Measurements from ENCODE around the gene NEIL3. TPM values are rescaled to one million over a fixed set of nuclear protein-coding genes. Genes with fewer than 3 reads are reported as not detected.
A peak's percentile ranks its signal among the peaks of the same experiment; 100 is the strongest.

Gene NEIL3
- total RNA-seq, 2 experiments from 2014 or later = 16.6 to 18.7 TPM

GRCh38 chr4:177315767-177316464 lies 6.2 kb downstream of the NEIL3 start:
- H3K4me1 Mint-ChIP-seq (ENCODE audit: low read depth) = peaks cover 43% of the 10 kb centered on the region

DNA sequence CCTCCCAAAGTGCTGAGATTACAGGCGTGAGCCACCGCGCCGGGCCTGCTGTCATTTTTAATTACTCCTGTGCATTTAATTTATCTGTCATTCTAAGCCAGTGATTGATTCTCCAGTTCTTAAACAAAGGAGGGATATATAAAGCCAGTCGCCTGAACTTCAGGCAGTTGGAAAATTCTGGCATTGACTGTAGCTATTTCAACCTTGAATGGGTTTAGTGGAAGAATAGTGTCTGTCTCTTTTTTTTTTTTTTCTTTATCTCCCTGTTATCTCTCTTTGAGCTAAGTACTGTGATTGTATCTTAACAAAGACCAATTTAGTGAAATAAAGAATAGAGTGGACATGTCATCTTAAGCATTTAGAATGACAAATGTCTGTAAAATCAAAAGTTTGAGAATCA lies 11.0 kb downstream of the NEIL3 start:
- Mint-ChIP-seq H3K27ac (no peak overlapping the region), H3K9me3 (no peaks in the 10 kb centered on the region), H3K36me3 (ENCODE audit: low read depth) (peaks cover 41% of the 10 kb centered on the region), H3K27me3 (no peaks in the 10 kb centered on the region), H3K4me3 (no peak overlapping the region), H3K4me1 (ENCODE audit: low read depth) (peaks cover 32% of the 10 kb centered on the region)
- TF ChIP-seq, protein P1, sequence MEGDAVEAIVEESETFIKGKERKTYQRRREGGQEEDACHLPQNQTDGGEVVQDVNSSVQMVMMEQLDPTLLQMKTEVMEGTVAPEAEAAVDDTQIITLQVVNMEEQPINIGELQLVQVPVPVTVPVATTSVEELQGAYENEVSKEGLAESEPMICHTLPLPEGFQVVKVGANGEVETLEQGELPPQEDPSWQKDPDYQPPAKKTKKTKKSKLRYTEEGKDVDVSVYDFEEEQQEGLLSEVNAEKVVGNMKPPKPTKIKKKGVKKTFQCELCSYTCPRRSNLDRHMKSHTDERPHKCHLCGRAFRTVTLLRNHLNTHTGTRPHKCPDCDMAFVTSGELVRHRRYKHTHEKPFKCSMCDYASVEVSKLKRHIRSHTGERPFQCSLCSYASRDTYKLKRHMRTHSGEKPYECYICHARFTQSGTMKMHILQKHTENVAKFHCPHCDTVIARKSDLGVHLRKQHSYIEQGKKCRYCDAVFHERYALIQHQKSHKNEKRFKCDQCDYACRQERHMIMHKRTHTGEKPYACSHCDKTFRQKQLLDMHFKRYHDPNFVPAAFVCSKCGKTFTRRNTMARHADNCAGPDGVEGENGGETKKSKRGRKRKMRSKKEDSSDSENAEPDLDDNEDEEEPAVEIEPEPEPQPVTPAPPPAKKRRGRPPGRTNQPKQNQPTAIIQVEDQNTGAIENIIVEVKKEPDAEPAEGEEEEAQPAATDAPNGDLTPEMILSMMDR (IDR thresholded peaks at IDR 0.05) = no peak
- DNase-seq = no peak
- intact Hi-C loops (cut with micrococcal nuclease) = no loop called here
- CTCF ChIA-PET = interaction anchor here (0.8 to 2.2 kb wide), 2 partner anchors 12 to 70 kb away, joined by 3 to 5 read pairs; no protein-coding TSS in a partner anchor
- ATAC-seq = no peak
- POLR2A ChIA-PET = no interaction called here

More at GRCh38 chr4:177315767-177316464, 6.2 kb downstream of the NEIL3 start:
- peak; percentile 53 for ATAC-seq
- ChIA-PET POLR2A (interaction anchor here (0.7 to 2.0 kb wide), 2 partner anchors 33 to 126 kb away, joined by 3 to 5 read pairs; partner anchors contain the start of gene AGA), CTCF (no interaction called here)
- Mint-ChIP-seq H3K9me3 (no peaks in the 10 kb centered on the region), H3K27me3 (no peaks in the 10 kb centered on the region), H3K27ac (no peak overlapping the region), H3K36me3 (ENCODE audit: low read depth) (peaks cover 12% of the 10 kb centered on the region), H3K4me3 (no peak overlapping the region)
- intact Hi-C loops (cut with micrococcal nuclease) = no loop called here
- TF ChIP-seq, protein P1 (IDR thresholded peaks at IDR 0.05) = no peak
- DNase-seq = no peak

DNA sequence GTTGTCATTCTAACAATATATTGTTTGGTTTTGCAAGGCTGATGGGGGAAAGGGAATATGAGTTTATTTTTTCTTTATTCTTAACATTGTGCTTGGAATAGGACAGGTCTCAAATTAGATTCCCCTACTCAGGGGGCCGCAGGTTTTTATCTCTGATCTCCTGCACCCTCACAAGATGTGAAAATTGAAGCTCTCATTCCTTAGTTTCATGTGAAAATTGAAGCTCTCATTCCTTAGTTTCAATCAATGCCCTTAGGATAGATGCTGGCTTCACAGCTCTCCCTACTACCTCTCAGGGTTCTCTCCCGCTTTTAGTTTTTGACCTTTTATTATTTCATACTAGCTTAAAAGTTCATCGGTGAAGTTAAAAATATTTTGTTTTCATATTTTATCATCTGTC lies 12.0 kb downstream of the NEIL3 start:
- ATAC-seq (no peak), DNase-seq (no peak)
- Mint-ChIP-seq H3K27ac (no peak overlapping the region), H3K9me3 (no peaks in the 10 kb centered on the region), H3K27me3 (no peaks in the 10 kb centered on the region), H3K4me3 (no peak overlapping the region), H3K4me1 (ENCODE audit: low read depth) (peaks cover 26% of the 10 kb centered on the region), H3K36me3 (ENCODE audit: low read depth) (peaks cover 47% of the 10 kb centered on the region)
- ChIA-PET CTCF (interaction anchor here (0.8 to 2.2 kb wide), 3 partner anchors 9 to 71 kb away, joined by 3 to 5 read pairs (median 4); no protein-coding TSS in a partner anchor), POLR2A (interaction anchor here (0.7 to 1.1 kb wide), 2 partner anchors 10 to 549 kb away, joined by 3 read pairs; no protein-coding TSS in a partner anchor)
- TF ChIP-seq, protein P1 (IDR thresholded peaks at IDR 0.05) = no peak
- intact Hi-C loops (cut with micrococcal nuclease) = no loop called here

GRCh38 chr4:177322266-177322665 lies 12.6 kb downstream of the NEIL3 start:
- TF ChIP-seq, protein P1 (IDR thresholded peaks at IDR 0.05) = no peak
- Mint-ChIP-seq H3K27ac (no peak overlapping the region), H3K36me3 (ENCODE audit: low read depth) (peaks cover 47% of the 10 kb centered on the region), H3K4me1 (ENCODE audit: low read depth) (peaks cover 25% of the 10 kb centered on the region), H3K9me3 (no peaks in the 10 kb centered on the region), H3K27me3 (no peaks in the 10 kb centered on the region), H3K4me3 (no peak overlapping the region)
- ChIA-PET CTCF (interaction anchor here (0.8 to 2.2 kb wide), 3 partner anchors 8 to 72 kb away, joined by 3 to 5 read pairs (median 4); no protein-coding TSS in a partner anchor), POLR2A (interaction anchor here (1.1 kb wide), 1 partner anchor 10 kb away, joined by 3 read pairs; no protein-coding TSS in a partner anchor)
- no peak for DNase-seq
- intact Hi-C loops (cut with micrococcal nuclease) = no loop called here
- ATAC-seq = no peak

- no peaks in the 10 kb centered on the region for H3K9me3 Mint-ChIP-seq
- H3K4me3 Mint-ChIP-seq = no peak overlapping the region
- intact Hi-C loops (cut with micrococcal nuclease) = no loop called here
- no peak for DNase-seq
- no peak for ATAC-seq
- CTCF ChIA-PET = no interaction called here
- H3K36me3 Mint-ChIP-seq (ENCODE audit: low read depth) = peaks cover 49% of the 10 kb centered on the region
- POLR2A ChIA-PET = no interaction called here
- H3K4me1 Mint-ChIP-seq (ENCODE audit: low read depth) = peaks cover 25% of the 10 kb centered on the region
- no peaks in the 10 kb centered on the region for H3K27me3 Mint-ChIP-seq
- TF ChIP-seq, protein P1 (IDR thresholded peaks at IDR 0.05) = no peak
- H3K27ac Mint-ChIP-seq = no peak overlapping the region
Observed at GRCh38 chr4:177322881-177323280, 13.2 kb downstream of the NEIL3 start.
